Kidney (tissue), 14 donors: ENCODE results near the gene CCDC192. TPM values are rescaled to one million over a fixed set of nuclear protein-coding genes. Genes with fewer than 3 reads are reported as not detected.

Experiments
- DNase-seq, 5 donors: peaks; one replicate each; pipeline ENCODE4 v3.0.0-alpha.2; 2013 to 2020
- FAIRE-seq: peaks from 2 replicates; lab custom pipeline; 2012; peaks lifted over from hg19 to GRCh38; lab: Jason Lieb, UNC
- H3K27ac ChIP-seq, 2 donors: one replicate each; pipeline ENCODE4 v1.7.0; 2013; ENCODE audit warnings: low read depth in 2 of 2, low read length in 2 of 2, inconsistent platforms in 1 of 2
- H3K27me3 ChIP-seq: one replicate; pipeline ENCODE4 v1.7.1; 2013; ENCODE audit warnings: low read length, inconsistent platforms; ENCODE audit not compliant: control insufficient read depth, insufficient read depth
- H3K36me3 ChIP-seq, 3 donors: one replicate each; pipeline versions ENCODE4 v1.7.0 to v1.7.1; 2013; ENCODE audit warnings: low read length in 3 of 3, control low read depth in 1 of 3, inconsistent platforms in 1 of 3; ENCODE audit not compliant: insufficient read depth in 3 of 3, control insufficient read depth in 2 of 3
- H3K4me1 ChIP-seq, 3 donors: one replicate each; pipeline versions ENCODE4 v1.7.0 to v1.7.1; 2013; ENCODE audit warnings: low read length in 3 of 3, inconsistent platforms in 1 of 3, low read depth in 1 of 3; ENCODE audit not compliant: control insufficient read depth in 2 of 3, insufficient read depth in 2 of 3
- H3K4me3 ChIP-seq, 3 donors: one replicate each; pipeline versions ENCODE4 v1.7.0 to v1.8.1; 2013; ENCODE audit warnings: low read length in 3 of 3, control low read depth in 1 of 3, inconsistent platforms in 1 of 3
- H3K9ac ChIP-seq, 3 donors: one replicate each; pipeline versions ENCODE4 v1.7.0 to v1.7.1; 2013; ENCODE audit warnings: low read length in 3 of 3, control low read depth in 1 of 3, inconsistent platforms in 1 of 3
- H3K9me3 ChIP-seq, 3 donors: one replicate each; pipeline versions ENCODE4 v1.7.0 to v1.7.1; 2013; ENCODE audit warnings: low read length in 3 of 3, control low read depth in 1 of 3, inconsistent platforms in 1 of 3; ENCODE audit not compliant: control insufficient read depth in 2 of 3, insufficient read depth in 1 of 3
- intact Hi-C: fragments of 100-400 bp; cut with DNase I; formaldehyde crosslinking; loops from one replicate; pipeline ENCODE4 v1.11.1; 2022
- polyA plus RNA-seq: library from polyadenylated mRNA; stranded (reverse); fragments of 350-450 nt; fragmentation: Illumina TruSeq; extraction: RNeasy Lipid Tissue Mini Kit (QIAGEN cat#74804); gene quantifications from one replicate; pipeline ENCODE4 v1.2.3, GENCODE V29; 2014; ENCODE audit warnings: low read depth, low replicate concordance; ENCODE audit not compliant: insufficient read depth
- total RNA-seq: library from RNA; stranded (reverse); fragmentation: NEBNext Ultra II Directional; extraction: Animal tissue kit (Norgen Biotek cat#: 25700); gene quantifications from one replicate; pipeline ENCODE4 v1.2.1, GENCODE V29; 2021
- TF ChIP-seq, protein P1 (sequence below): IDR thresholded peaks from 3 replicates; pipeline ENCODE4 v1.5.1; 2012; ENCODE audit warnings: mild to moderate bottlenecking, moderate library complexity, borderline replicate concordance; ENCODE audit not compliant: insufficient read depth; ENCODE audit errors: extremely low read depth
- donor health status: control.
- donor health status: control.
- donor health status: control.
- donor health status: control.
- donor health status: control.
- donor health status: DM: yes; HTN: yes; CAD: no.
- donor health status: Normal renal cell carcinoma (clear cell type).

The CCDC192 gene
- total and polyA plus RNA-seq, 2 donors from 2014 or later: not detected

DNA sequence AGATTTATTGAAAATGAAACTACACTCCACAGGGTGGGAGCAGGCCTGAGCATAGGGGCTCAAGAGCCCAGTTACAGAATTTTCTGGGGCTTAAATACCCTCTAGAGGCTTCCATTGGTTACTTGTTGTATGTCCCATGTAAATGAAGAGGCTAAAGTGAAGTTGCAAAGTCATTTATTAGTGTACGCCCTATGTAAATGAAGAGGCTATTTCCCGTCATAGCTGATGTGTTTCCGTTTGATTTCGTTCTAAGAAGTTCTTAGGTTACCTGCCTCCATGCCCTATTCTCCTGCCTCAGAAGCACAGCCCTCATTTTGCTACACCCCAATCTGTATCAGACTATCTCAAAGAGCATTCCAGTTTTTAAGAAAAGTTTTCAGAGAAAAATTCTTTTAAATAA, 273.3 kb downstream of the CCDC192 start:
- Histone ChIP-seq H3K4me3 (no peak overlapping the region), H3K9me3 (no peaks in the 10 kb centered on the region), H3K27ac (no peak overlapping the region), H3K4me1 (no peaks in the 10 kb centered on the region), H3K9ac (no peak overlapping the region), H3K27me3 (no peaks in the 10 kb centered on the region), H3K36me3 (no peaks in the 10 kb centered on the region)
- TF ChIP-seq, protein P1, sequence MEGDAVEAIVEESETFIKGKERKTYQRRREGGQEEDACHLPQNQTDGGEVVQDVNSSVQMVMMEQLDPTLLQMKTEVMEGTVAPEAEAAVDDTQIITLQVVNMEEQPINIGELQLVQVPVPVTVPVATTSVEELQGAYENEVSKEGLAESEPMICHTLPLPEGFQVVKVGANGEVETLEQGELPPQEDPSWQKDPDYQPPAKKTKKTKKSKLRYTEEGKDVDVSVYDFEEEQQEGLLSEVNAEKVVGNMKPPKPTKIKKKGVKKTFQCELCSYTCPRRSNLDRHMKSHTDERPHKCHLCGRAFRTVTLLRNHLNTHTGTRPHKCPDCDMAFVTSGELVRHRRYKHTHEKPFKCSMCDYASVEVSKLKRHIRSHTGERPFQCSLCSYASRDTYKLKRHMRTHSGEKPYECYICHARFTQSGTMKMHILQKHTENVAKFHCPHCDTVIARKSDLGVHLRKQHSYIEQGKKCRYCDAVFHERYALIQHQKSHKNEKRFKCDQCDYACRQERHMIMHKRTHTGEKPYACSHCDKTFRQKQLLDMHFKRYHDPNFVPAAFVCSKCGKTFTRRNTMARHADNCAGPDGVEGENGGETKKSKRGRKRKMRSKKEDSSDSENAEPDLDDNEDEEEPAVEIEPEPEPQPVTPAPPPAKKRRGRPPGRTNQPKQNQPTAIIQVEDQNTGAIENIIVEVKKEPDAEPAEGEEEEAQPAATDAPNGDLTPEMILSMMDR: no peak
- no peak for FAIRE-seq
- intact Hi-C loops: no loop called here
- DNase-seq: no peak

DNA sequence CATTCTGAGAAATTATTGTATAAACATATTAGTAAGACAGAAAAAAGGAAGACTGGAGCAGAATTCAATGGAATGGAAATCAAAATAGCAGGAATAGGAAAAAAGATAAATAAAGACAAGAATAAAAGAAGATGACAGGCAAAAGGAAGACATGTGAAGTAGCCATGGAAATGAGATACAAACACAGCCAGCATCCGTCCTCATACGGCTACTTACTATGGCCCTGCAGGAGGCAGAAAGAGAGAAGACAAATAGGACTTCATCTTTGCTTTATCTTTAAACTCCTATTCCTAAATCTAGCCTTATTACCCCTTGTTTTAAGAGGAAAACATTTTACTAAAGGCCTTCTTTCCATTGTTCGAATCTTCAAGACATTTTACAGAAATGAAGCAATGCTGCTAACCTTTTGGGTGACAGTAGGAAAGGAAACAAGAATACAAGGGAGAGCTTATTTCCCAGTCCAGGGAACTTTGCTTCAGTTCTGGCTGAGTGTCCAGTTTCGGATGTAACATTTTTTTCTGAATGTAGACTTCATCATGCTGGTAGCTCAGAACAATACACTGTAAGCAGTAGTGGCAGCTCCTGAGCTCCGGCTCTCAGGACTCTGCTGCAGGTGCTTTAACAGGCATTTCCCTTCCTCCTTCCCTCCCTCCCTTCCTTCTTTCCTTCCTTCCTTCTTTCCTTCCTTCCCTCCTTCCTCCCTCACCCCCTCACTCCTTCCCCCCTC, 274.0 kb downstream of the CCDC192 start:
- intact Hi-C loops: no loop called here
- Histone ChIP-seq H3K4me3 (no peak overlapping the region), H3K9ac (no peak overlapping the region), H3K4me1 (no peaks in the 10 kb centered on the region), H3K9me3 (no peaks in the 10 kb centered on the region), H3K27me3 (no peaks in the 10 kb centered on the region), H3K36me3 (no peaks in the 10 kb centered on the region), H3K27ac (no peak overlapping the region)
- FAIRE-seq (no peak), DNase-seq (no peak)
- TF ChIP-seq, protein P1: no peak

DNA sequence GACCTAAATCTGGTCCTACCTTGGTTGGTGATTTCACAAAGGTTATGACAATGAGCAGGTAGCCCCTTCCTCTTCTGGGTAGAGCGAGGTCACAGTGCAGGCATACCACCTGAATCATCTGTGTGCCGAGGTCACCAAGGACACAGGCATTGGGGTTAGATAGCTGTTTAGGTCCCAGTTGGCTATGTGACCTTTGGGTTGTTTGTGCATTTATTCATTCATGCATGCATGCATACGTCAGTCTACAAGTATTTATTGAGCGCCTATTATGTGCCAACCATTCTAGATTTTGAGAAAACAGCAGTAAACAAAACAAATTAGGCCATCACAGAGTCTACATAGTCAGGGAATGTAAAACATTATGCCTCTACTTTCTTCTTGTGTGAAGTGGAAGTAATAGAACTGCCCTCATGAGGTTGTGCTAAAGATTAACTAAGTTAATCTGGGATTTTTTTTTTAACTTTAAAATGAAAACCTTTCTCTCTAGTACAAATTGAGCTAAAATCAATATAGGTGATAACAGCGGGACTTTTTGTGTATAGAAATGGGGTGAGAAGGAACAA, 275.6 kb downstream of the CCDC192 start:
- FAIRE-seq: no peak
- no peak overlapping the region for H3K27ac ChIP-seq
- H3K27me3 ChIP-seq: no peaks in the 10 kb centered on the region
- intact Hi-C loops: no loop called here
- no peak for DNase-seq
- TF ChIP-seq, protein P1: no peak
- no peaks in the 10 kb centered on the region for H3K9me3 ChIP-seq
- no peaks in the 10 kb centered on the region for H3K4me1 ChIP-seq
- H3K36me3 ChIP-seq: no peaks in the 10 kb centered on the region
- H3K9ac ChIP-seq: no peak overlapping the region
- no peak overlapping the region for H3K4me3 ChIP-seq
